Hematopoietic multipotent progenitor cell (in vitro differentiated cells): ENCODE measurements around the gene SDK1. TPM values are rescaled to one million over a fixed set of nuclear protein-coding genes. Genes with fewer than 3 reads are reported as not detected.

ENCODE experiments used
- DNase-seq, 3 donors: peaks; one replicate each; pipeline ENCODE4 v3.0.0-alpha.2; 2011 to 2015; ENCODE audit warnings: low read depth in 2 of 3, low spot score in 2 of 3
- total RNA-seq: library from RNA; depleted of rRNA; stranded (reverse); fragments of >200 nt; gene quantifications from one replicate; pipeline ENCODE4 v1.2.3, GENCODE V29; 2012

The SDK1 gene
- total RNA-seq, 1 donor: 0.81 TPM

- DNase-seq: no peak
Measured at GRCh38 chr7:4021413-4021812, 720.4 kb downstream of the SDK1 start.

- no peak for DNase-seq
Measured at GRCh38 chr7:4022265-4022664, 721.2 kb downstream of the SDK1 start.

GRCh38 chr7:4023502-4023901, 722.5 kb downstream of the SDK1 start:
- DNase-seq: no peak

GRCh38 chr7:4024133-4024532, 723.1 kb downstream of the SDK1 start:
- DNase-seq: no peak

GRCh38 chr7:4024806-4025205, 723.8 kb downstream of the SDK1 start:
- DNase-seq: no peak

GRCh38 chr7:4025210-4025609, 724.2 kb downstream of the SDK1 start:
- DNase-seq: no peak

GRCh38 chr7:4025694-4026615, 724.9 kb downstream of the SDK1 start:
- DNase-seq: no peak

- DNase-seq: no peak
Measured at GRCh38 chr7:4026941-4027486, 726.0 kb downstream of the SDK1 start.

- DNase-seq: no peak
Measured at GRCh38 chr7:4028221-4028620, 727.2 kb downstream of the SDK1 start.

- no peak for DNase-seq
Measured at GRCh38 chr7:4029941-4030340, 728.9 kb downstream of the SDK1 start.

GRCh38 chr7:4030346-4030950, 729.4 kb downstream of the SDK1 start:
- no peak for DNase-seq

GRCh38 chr7:4033996-4034395, 732.9 kb downstream of the SDK1 start:
- DNase-seq: no peak

GRCh38 chr7:4037308-4037707, 736.3 kb downstream of the SDK1 start:
- DNase-seq: no peak

- DNase-seq: no peak
Measured at GRCh38 chr7:4037877-4038276, 736.8 kb downstream of the SDK1 start.

- DNase-seq: no peak
Measured at GRCh38 chr7:4040109-4040928, 739.3 kb downstream of the SDK1 start.

- no peak for DNase-seq
Measured at GRCh38 chr7:4042402-4043045, 741.5 kb downstream of the SDK1 start.

GRCh38 chr7:4043988-4044387, 742.9 kb downstream of the SDK1 start:
- DNase-seq: no peak

GRCh38 chr7:4045450-4045849, 744.4 kb downstream of the SDK1 start:
- DNase-seq: no peak

GRCh38 chr7:4045975-4046374, 744.9 kb downstream of the SDK1 start:
- no peak for DNase-seq

GRCh38 chr7:4048336-4048735, 747.3 kb downstream of the SDK1 start:
- no peak for DNase-seq

GRCh38 chr7:4049202-4049601, 748.1 kb downstream of the SDK1 start:
- DNase-seq: no peak
